ENCODE measurements around the gene FECH.
A peak's percentile ranks its signal among the peaks of the same experiment; 100 is the strongest.
"Not testable (repeated sequence)": the region's sequence is repeated elsewhere in the genome, so short reads cannot be mapped to it uniquely, and the experiment has no call there.

The FECH gene

GRCh38 chr18:57627488-57627887 is 41.0 kb upstream of the FECH start:
- no peak for TF ChIP-seq CTCF (IDR thresholded peaks at IDR 0.05; ENCODE audit: low read length, missing control alignments)
- no peak overlapping the region for H3K4me3 ChIP-seq (replicated peaks; ENCODE audit: low read depth, low read length)
- peak; percentile 25 for DNase-seq (ENCODE audit: low read depth)

- no peak for TF ChIP-seq CTCF (IDR thresholded peaks at IDR 0.05; ENCODE audit: low read length, missing control alignments)
- H3K4me3 ChIP-seq (replicated peaks; ENCODE audit: low read depth, low read length), result no peak overlapping the region
- peak; percentile 26 for DNase-seq (ENCODE audit: low read depth)
Measured at GRCh38 chr18:57624988-57625387, 38.5 kb upstream of the FECH start.

- DNase-seq (ENCODE audit: low read depth), result peak; percentile 10
- no peak for TF ChIP-seq CTCF (IDR thresholded peaks at IDR 0.05; ENCODE audit: low read length, missing control alignments)
- H3K4me3 ChIP-seq (replicated peaks; ENCODE audit: low read depth, low read length), result peak overlapping the region; percentile 94
Measured at GRCh38 chr18:57621246-57621604, 34.7 kb upstream of the FECH start.

- TF ChIP-seq CTCF (IDR thresholded peaks at IDR 0.05; ENCODE audit: low read length, missing control alignments), result no peak
- no peak overlapping the region for H3K4me3 ChIP-seq (replicated peaks; ENCODE audit: low read depth, low read length)
- no peak for DNase-seq (ENCODE audit: low read depth)
Measured at GRCh38 chr18:57619876-57620275, 33.4 kb upstream of the FECH start.

GRCh38 chr18:57618910-57619309 is 32.4 kb upstream of the FECH start:
- no peak for TF ChIP-seq CTCF (IDR thresholded peaks at IDR 0.05; ENCODE audit: low read length, missing control alignments)
- no peak overlapping the region for H3K4me3 ChIP-seq (replicated peaks; ENCODE audit: low read depth, low read length)
- DNase-seq (ENCODE audit: low read depth), result no peak

GRCh38 chr18:57603871-57604270 is 17.4 kb upstream of the FECH start:
- H3K4me3 ChIP-seq (replicated peaks; ENCODE audit: low read depth, low read length), result no peak overlapping the region
- TF ChIP-seq CTCF (IDR thresholded peaks at IDR 0.05; ENCODE audit: low read length, missing control alignments), result no peak
- DNase-seq (ENCODE audit: low read depth), result no peak

- TF ChIP-seq CTCF (IDR thresholded peaks at IDR 0.05; ENCODE audit: low read length, missing control alignments), result no peak
- no peak overlapping the region for H3K4me3 ChIP-seq (replicated peaks; ENCODE audit: low read depth, low read length)
- no peak for DNase-seq (ENCODE audit: low read depth)
Measured at GRCh38 chr18:57595347-57595746, 8.8 kb upstream of the FECH start.

GRCh38 chr18:57592716-57593115 is 6.2 kb upstream of the FECH start:
- not testable (repeated sequence) for H3K4me3 ChIP-seq (replicated peaks; ENCODE audit: low read depth, low read length); DNase-seq (ENCODE audit: low read depth)

Data from fibroblast of pulmonary artery (primary cell).